Measurements from ENCODE around the gene FAM168A.

DNA sequence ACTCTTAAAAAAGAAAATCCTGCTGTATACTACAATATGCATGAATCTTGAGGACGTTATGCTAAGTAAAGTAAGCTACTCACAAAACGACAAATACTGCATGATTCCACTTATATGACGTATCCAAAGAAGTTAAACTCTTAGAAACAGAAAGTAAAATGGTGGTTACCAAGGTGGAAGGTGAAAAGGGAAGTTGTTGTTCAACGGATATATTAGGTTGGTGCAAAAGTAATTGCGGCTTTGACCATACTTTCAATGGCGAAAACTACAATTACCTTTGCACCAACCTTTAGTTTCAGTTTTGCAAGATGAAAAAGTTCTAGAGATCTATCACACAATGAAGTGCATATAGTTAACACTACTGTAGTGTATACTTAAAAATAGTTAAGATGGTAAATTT, 101.8 kb downstream of the FAM168A start:
- TF ChIP-seq, protein P1, sequence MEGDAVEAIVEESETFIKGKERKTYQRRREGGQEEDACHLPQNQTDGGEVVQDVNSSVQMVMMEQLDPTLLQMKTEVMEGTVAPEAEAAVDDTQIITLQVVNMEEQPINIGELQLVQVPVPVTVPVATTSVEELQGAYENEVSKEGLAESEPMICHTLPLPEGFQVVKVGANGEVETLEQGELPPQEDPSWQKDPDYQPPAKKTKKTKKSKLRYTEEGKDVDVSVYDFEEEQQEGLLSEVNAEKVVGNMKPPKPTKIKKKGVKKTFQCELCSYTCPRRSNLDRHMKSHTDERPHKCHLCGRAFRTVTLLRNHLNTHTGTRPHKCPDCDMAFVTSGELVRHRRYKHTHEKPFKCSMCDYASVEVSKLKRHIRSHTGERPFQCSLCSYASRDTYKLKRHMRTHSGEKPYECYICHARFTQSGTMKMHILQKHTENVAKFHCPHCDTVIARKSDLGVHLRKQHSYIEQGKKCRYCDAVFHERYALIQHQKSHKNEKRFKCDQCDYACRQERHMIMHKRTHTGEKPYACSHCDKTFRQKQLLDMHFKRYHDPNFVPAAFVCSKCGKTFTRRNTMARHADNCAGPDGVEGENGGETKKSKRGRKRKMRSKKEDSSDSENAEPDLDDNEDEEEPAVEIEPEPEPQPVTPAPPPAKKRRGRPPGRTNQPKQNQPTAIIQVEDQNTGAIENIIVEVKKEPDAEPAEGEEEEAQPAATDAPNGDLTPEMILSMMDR (IDR thresholded peaks at IDR 0.05): no peak
- TF ChIP-seq POLR2A (IDR thresholded peaks at IDR 0.05) (no peak), EP300 (IDR thresholded peaks at IDR 0.05; ENCODE audit: low read depth) (no peak), POLR2AphosphoS5 (IDR thresholded peaks at IDR 0.05) (no peak)
